ENCODE results near the gene OSBPL10.

DNA sequence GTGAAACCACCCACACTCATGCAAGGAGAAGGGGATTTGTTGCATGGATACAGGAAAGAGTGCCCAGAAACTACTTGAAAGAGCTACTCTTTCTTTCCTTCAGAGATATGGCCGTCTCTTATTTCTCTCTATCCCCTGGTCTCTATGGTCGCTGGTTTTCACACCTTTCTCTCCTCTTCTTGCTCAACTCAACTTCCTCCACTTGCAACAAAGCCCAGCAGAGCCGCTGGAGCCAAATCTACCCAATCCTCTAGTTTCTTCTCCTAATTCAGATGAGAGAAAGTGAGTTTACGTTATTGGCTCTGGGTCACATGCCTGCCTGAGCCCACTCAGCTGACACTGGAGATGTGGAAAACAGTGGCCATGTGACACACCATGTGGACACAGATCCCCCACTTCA lies 215.2 kb downstream of the OSBPL10 start:
- TF ChIP-seq, protein P1, sequence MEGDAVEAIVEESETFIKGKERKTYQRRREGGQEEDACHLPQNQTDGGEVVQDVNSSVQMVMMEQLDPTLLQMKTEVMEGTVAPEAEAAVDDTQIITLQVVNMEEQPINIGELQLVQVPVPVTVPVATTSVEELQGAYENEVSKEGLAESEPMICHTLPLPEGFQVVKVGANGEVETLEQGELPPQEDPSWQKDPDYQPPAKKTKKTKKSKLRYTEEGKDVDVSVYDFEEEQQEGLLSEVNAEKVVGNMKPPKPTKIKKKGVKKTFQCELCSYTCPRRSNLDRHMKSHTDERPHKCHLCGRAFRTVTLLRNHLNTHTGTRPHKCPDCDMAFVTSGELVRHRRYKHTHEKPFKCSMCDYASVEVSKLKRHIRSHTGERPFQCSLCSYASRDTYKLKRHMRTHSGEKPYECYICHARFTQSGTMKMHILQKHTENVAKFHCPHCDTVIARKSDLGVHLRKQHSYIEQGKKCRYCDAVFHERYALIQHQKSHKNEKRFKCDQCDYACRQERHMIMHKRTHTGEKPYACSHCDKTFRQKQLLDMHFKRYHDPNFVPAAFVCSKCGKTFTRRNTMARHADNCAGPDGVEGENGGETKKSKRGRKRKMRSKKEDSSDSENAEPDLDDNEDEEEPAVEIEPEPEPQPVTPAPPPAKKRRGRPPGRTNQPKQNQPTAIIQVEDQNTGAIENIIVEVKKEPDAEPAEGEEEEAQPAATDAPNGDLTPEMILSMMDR (conservative IDR thresholded peaks at IDR 0.05 in 1 of 2, IDR thresholded peaks at IDR 0.05 in 1 of 2; ENCODE audit: extremely low read depth in 1 of 2, insufficient read depth in 1 of 2, low read depth in 1 of 2, low read length in 2 of 2) = no peak
- TF ChIP-seq EZH2 (IDR thresholded peaks at IDR 0.05; ENCODE audit: borderline replicate concordance, low read length) = no peak

Data from mammary epithelial cell (primary cell).